ENCODE data around the gene HSF5. TPM values are rescaled to one million over a fixed set of nuclear protein-coding genes. Genes with fewer than 3 reads are reported as not detected.
"Not testable (repeated sequence)": the region's sequence is repeated elsewhere in the genome, so short reads cannot be mapped to it uniquely, and the experiment has no call there.

Gene HSF5
- total and polyA plus RNA-seq, 10 donors, result 0.57 to 1.7 (median 1.2) TPM

DNA sequence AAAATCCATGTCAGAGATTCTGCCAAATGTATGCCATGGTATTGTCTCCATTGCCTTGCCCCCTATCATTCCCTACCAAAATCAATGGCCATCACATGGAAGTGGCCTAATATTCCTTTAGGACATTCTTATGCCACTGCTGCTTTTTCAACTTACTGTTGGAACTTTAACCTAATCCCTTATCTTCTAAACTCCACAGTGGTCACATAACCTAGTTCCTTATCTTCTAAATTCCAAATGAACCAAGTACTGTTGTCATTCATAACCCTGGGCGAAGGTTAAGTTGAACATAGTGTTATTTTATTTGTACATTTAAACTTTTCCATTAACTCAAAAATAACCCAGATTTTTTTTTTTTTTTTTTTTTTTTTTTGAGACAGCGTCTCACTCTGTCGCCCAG lies 3.6 kb downstream of the HSF5 start:
- peaks cover 0 to 16% (median 7%) of the 10 kb centered on the region in 6 donors for H3K4me1 ChIP-seq
- intact Hi-C loops (cut with DNase I; ENCODE audit: low total_unique reads), result no loop called here
- H3K36me3 ChIP-seq, result peaks cover 0 to 29% (median 10%) of the 10 kb centered on the region in 6 donors
- H3K9me3 ChIP-seq, result no peaks in the 10 kb centered on the region
- no peak for DNase-seq
- WGBS, 5 donors, result 93 to 99% (median 96%) methylated on average over 3 of the region's 3 CpGs
- H3K27me3 ChIP-seq (replicated peaks in 1 of 7), result no peaks in the 10 kb centered on the region
- no peak for TF ChIP-seq POLR2AphosphoS5 (IDR thresholded peaks at IDR 0.05)
- H3K4me3 ChIP-seq, result no peak overlapping the region
- no peak overlapping the region for H3K27ac ChIP-seq

DNA sequence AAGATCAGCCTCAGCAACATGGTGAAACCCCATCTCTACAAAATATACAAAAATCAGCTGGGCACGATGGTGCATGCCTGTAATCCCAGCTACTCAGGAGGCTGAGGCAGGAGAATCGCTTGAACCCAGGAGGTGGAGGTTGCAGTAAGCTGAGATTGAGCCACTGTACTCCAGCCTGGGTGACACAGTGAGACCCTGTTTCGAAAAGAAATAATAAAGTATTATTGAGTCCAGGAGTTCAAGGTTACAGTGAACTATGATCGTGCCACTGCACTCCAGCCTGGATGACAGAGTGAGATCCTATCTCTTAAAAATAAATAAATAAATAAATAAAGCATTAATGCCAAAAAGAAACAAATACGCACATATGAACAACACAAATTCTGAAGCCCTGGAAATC lies 6.4 kb downstream of the HSF5 start:
- DNase-seq; H3K27ac ChIP-seq; H3K4me3 ChIP-seq; intact Hi-C loops (cut with DNase I; ENCODE audit: low total_unique reads); H3K9me3 ChIP-seq; H3K4me1 ChIP-seq; H3K27me3 ChIP-seq (replicated peaks in 1 of 7): not testable (repeated sequence)
- 91 to 97% (median 91%) methylated on average over 5 of the region's 5 CpGs for WGBS, 5 donors
- H3K36me3 ChIP-seq, result peaks cover 0 to 11% (median 0%) of the 10 kb centered on the region in 6 donors

DNA sequence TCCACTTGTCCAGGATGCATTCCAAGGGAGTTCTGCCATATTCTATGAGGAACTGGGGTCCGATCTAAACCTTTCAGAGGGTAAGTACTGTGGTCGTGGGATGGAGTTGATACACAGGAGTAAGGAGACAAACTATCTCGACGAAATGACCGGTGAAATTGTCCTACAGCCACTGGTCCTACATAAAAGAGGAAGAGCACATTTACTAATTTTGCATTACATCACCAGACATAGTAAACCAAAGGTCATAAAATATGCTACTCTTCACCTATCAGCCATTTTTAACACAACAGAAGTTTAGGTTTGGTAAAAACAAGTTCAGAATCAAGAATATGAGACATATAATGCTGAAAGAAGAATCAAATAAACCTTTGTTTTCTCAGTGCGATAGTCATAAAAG lies 8.1 kb downstream of the HSF5 start:
- intact Hi-C loops (cut with DNase I; ENCODE audit: low total_unique reads), result no loop called here
- TF ChIP-seq POLR2A (IDR thresholded peaks at IDR 0.05) (no peak), POLR2AphosphoS5 (IDR thresholded peaks at IDR 0.05) (no peak)
- TF ChIP-seq, protein P1, sequence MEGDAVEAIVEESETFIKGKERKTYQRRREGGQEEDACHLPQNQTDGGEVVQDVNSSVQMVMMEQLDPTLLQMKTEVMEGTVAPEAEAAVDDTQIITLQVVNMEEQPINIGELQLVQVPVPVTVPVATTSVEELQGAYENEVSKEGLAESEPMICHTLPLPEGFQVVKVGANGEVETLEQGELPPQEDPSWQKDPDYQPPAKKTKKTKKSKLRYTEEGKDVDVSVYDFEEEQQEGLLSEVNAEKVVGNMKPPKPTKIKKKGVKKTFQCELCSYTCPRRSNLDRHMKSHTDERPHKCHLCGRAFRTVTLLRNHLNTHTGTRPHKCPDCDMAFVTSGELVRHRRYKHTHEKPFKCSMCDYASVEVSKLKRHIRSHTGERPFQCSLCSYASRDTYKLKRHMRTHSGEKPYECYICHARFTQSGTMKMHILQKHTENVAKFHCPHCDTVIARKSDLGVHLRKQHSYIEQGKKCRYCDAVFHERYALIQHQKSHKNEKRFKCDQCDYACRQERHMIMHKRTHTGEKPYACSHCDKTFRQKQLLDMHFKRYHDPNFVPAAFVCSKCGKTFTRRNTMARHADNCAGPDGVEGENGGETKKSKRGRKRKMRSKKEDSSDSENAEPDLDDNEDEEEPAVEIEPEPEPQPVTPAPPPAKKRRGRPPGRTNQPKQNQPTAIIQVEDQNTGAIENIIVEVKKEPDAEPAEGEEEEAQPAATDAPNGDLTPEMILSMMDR (IDR thresholded peaks at IDR 0.05 in 8 of 11, conservative IDR thresholded peaks at IDR 0.05 in 3 of 11), result no peak
- 59 to 82% (median 76%) methylated on average over 6 of the region's 6 CpGs for WGBS, 5 donors

DNA sequence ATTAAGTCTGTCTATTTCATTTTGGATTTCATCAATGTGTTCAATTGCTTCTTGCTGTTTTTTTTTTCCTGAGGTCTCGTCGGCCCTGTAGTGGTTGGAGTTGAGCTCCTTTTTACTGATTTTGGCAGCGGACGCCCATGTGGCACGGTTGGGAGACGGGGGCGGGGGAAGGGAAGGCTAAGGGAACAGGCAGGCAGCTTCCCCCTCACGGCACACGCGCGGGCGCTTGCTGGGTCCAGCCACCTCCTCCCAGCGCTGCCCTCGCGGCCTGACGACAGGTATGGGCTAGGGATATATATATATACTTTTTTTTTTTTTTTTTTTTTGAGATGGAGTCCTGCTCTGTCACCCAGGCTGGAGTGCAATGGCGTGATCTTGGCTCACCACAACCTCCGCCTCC lies 11.4 kb downstream of the HSF5 start:
- no peak overlapping the region for H3K4me3 ChIP-seq
- H3K27ac ChIP-seq, result no peak overlapping the region
- WGBS, 5 donors, result 84 to 88% (median 87%) methylated on average over 18 of the region's 18 CpGs
- H3K27me3 ChIP-seq (replicated peaks in 1 of 7), result no peaks in the 10 kb centered on the region
- no peaks in the 10 kb centered on the region for H3K9me3 ChIP-seq
- H3K36me3 ChIP-seq, result peaks cover 0 to 11% (median 0%) of the 10 kb centered on the region in 6 donors
- DNase-seq, result no peak
- no peaks in the 10 kb centered on the region for H3K4me1 ChIP-seq
- no peak for TF ChIP-seq POLR2AphosphoS5 (IDR thresholded peaks at IDR 0.05)
- TF ChIP-seq POLR2A (IDR thresholded peaks at IDR 0.05), result no peak
- TF ChIP-seq, protein P1 (IDR thresholded peaks at IDR 0.05 in 8 of 11, conservative IDR thresholded peaks at IDR 0.05 in 3 of 11), result no peak
- intact Hi-C loops (cut with DNase I; ENCODE audit: low total_unique reads), result no loop called here

More for the DNA sequence above, 8.1 kb downstream of the HSF5 start:
- Histone ChIP-seq H3K27me3 (replicated peaks in 1 of 7) (no peaks in the 10 kb centered on the region), H3K4me1 (no peaks in the 10 kb centered on the region), H3K9me3 (no peaks in the 10 kb centered on the region), H3K4me3 (no peak overlapping the region), H3K27ac (no peak overlapping the region), H3K36me3 (peaks cover 0 to 11% (median 0%) of the 10 kb centered on the region in 6 donors)
- no peak for DNase-seq

DNA sequence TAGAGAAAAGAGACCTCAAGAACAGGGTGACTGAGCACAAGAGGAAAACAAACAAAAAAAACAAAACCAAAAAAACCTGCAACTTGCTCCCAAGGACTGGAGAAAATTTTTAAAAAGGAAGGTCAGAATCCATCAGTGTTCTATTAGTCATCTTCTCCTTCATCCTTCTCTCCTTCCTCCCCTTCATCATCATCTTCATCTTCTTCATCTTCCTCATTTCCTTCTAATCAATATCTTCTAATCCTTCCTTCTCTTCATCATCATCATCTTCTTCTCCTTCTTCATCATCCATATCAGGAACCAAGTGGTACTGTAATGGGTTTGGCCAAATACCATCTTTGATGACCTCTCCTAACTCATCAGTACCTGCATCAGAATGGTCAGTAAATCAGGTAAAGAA lies 12.2 kb downstream of the HSF5 start:
- H3K27ac ChIP-seq, result no peak overlapping the region
- peaks cover 0 to 11% (median 0%) of the 10 kb centered on the region in 6 donors for H3K36me3 ChIP-seq
- H3K27me3 ChIP-seq (replicated peaks in 1 of 7), result no peaks in the 10 kb centered on the region
- no peak overlapping the region for H3K4me3 ChIP-seq
- H3K4me1 ChIP-seq, result no peaks in the 10 kb centered on the region
- DNase-seq, result no peak
- TF ChIP-seq POLR2AphosphoS5 (IDR thresholded peaks at IDR 0.05) (no peak), POLR2A (IDR thresholded peaks at IDR 0.05) (no peak)
- TF ChIP-seq, protein P1 (IDR thresholded peaks at IDR 0.05 in 8 of 11, conservative IDR thresholded peaks at IDR 0.05 in 3 of 11), result no peak
- no peaks in the 10 kb centered on the region for H3K9me3 ChIP-seq
- intact Hi-C loops (cut with DNase I; ENCODE audit: low total_unique reads), result no loop called here

All from spleen (tissue), 11 donors.